Panc1 (cell line): Measurements from ENCODE around the gene ALG14. TPM values are rescaled to one million over a fixed set of nuclear protein-coding genes. Genes with fewer than 3 reads are reported as not detected.
A peak's percentile ranks its signal among the peaks of the same experiment; 100 is the strongest.

ENCODE experiments used
- ATAC-seq: fragments of 200-7000 bp; cut with Tn5 transposase; 2 replicates; pipeline ENCODE4 v1.9.1; 2020; ENCODE audit warnings: mild to moderate bottlenecking, moderate library complexity
- BruUV-seq: library from RNA; stranded (reverse); fragments of 400-500 nt; replicated peaks from 2 replicates; lab custom pipeline; 2021; lab: Mats Ljungman, UMichigan
- CTCF ChIA-PET: fragments of 300-600 bp; sonication (Branson Sonifier 250); formaldehyde crosslinking; loops from one replicate; lab custom pipeline; 2022; ENCODE audit warnings: antibody characterized with exemption; lab: Charles Lee
- POLR2A ChIA-PET: fragments of 300-600 bp; sonication (Branson Sonifier 250); formaldehyde crosslinking; loops from one replicate; lab custom pipeline; 2022; ENCODE audit warnings: antibody characterized with exemption; lab: Charles Lee
- DNase-seq: peaks from one replicate; pipeline ENCODE4 v3.0.0-alpha.2; 2010; ENCODE audit warnings: low read depth, low spot score
- H3K27ac ChIP-seq: 2 replicates; pipeline ENCODE4 v1.5.1; 2011; ENCODE audit warnings: mild to moderate bottlenecking, low read length, inconsistent platforms
- H3K27me3 ChIP-seq: fragments of 200-500 bp; sonication (Bioruptor generic); 2 replicates; pipeline ENCODE4 v1.6.0; 2014; ENCODE audit warnings: low read length, inconsistent platforms; ENCODE audit not compliant: control insufficient read depth, insufficient read depth
- H3K36me3 ChIP-seq: fragments of 200-500 bp; sonication (Bioruptor generic); 2 replicates; pipeline ENCODE4 v1.5.1; 2014; ENCODE audit warnings: inconsistent platforms, mild to moderate bottlenecking, low read length, moderate library complexity; ENCODE audit not compliant: control insufficient read depth, insufficient read depth
- H3K4me1 ChIP-seq: 2 replicates; pipeline ENCODE4 v1.5.1; 2011; ENCODE audit warnings: inconsistent platforms, mild to moderate bottlenecking, low read length, moderate library complexity; ENCODE audit not compliant: control insufficient read depth, insufficient read depth
- H3K4me3 ChIP-seq, 2 experiments: 2 replicates each; pipeline ENCODE4 v1.5.1; 2011 to 2012; ENCODE audit warnings: low read depth in 2 of 2, low read length in 2 of 2, mild to moderate bottlenecking in 2 of 2, inconsistent platforms in 1 of 2, moderate library complexity in 1 of 2
- H3K9me3 ChIP-seq: fragments of 200-500 bp; sonication (Bioruptor generic); 2 replicates; pipeline ENCODE4 v1.5.1; 2014; ENCODE audit warnings: low read depth, mild to moderate bottlenecking, inconsistent platforms, low read length, moderate library complexity; ENCODE audit not compliant: control insufficient read depth, insufficient read depth
- CTCF ChIP-seq: fragments of 450-650 bp; IDR thresholded peaks from 2 replicates; pipeline ENCODE4 v1.5.1; 2017; ENCODE audit warnings: mild to moderate bottlenecking
- POLR2AphosphoS5 ChIP-seq: IDR thresholded peaks from 2 replicates; pipeline ENCODE4 v1.6.1; 2012; ENCODE audit warnings: mild to moderate bottlenecking, low read depth, low read length, moderate library complexity
- REST ChIP-seq, 2 experiments: IDR thresholded peaks; 2 replicates each; pipeline ENCODE4 v1.6.1; 2011 to 2012; ENCODE audit warnings: low read depth in 2 of 2, control low read depth in 1 of 2, low read length in 1 of 2, mild to moderate bottlenecking in 1 of 2, moderate library complexity in 1 of 2; ENCODE audit not compliant: insufficient read depth in 1 of 2
- SIN3A ChIP-seq: IDR thresholded peaks from 2 replicates; pipeline ENCODE4 v1.6.1; 2012; ENCODE audit warnings: low read depth, mild to moderate bottlenecking, low read length, moderate library complexity, borderline replicate concordance; ENCODE audit not compliant: insufficient read depth
- TCF7L2 ChIP-seq: IDR thresholded peaks from 2 replicates; pipeline ENCODE4 v1.6.1; 2011; ENCODE audit warnings: mild to moderate bottlenecking, low read depth, low read length, inconsistent platforms
- in situ Hi-C: cut with HindIII; loops from 2 replicates; pipeline ENCODE4 v1.10.0; 2016; ENCODE audit warnings: low sequenced_read_pairs, low pct_unique_long_range_greater_than_20kb
- intact Hi-C: fragments of 100-400 bp; cut with micrococcal nuclease; formaldehyde crosslinking; loops from one replicate; pipeline ENCODE4 v1.10.0; 2022; ENCODE audit not compliant: unreplicated experiment
- total RNA-seq: library from RNA; stranded (reverse); gene quantifications from one replicate; pipeline ENCODE4 v1.2.1, GENCODE V29; 2021; ENCODE audit not compliant: unreplicated experiment

Gene ALG14
- total RNA-seq, 1 experiment from 2014 or later: 4.1 TPM

DNA sequence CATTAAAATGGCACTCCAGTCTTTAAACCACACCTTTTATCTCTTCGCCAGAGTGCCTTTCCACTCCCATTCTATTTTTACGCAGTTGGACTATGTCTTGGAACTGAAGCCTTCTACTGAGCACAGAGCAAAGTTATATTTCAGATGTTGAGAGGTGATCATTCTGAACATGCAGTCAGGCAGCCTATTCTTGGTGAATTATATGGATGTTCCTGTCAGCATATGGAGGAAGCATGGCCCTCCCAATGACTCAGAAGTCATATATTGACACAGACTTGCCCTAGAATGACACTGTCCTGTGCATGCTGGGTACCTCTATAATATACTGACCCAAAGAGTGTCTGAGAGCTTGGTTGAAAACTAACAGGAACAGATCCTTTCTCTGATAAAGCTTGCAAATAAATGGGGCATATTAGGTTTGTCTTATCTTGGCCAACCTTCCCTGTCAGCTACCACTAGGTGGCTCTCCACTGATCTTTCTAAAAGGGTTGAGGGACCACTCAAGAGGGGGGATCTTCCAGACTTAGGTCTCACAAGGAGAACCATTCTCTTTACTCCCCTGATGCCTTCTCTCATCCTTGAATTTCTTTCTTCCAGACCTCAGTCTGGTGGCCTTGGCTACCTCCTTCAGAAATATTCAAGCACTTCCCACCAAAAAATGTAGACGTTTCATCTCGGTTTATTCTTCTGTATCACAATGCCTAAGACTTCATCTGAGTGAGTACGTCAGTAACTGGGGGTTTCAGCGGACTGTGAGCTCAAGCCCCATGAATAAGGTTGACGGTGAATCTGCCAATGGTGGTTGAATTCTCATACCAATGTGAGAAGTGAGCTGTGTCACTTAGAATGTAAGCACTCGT, 11.8 kb upstream of the ALG14 start:
- no TSS peak for BruUV-seq
- ATAC-seq: no peak
- intact Hi-C loops: no loop called here
- Histone ChIP-seq H3K36me3 (no peaks in the 10 kb centered on the region), H3K27ac (no peak overlapping the region), H3K4me1 (no peaks in the 10 kb centered on the region), H3K27me3 (peaks cover 2% of the 10 kb centered on the region; the same call in 1 of the 2 replicates), H3K9me3 (no peaks in the 10 kb centered on the region), H3K4me3 (no peak overlapping the region)
- CTCF ChIA-PET: interaction anchor here (0.6 kb wide), 1 partner anchor 11 kb away, joined by 3 read pairs; no protein-coding TSS in a partner anchor
- in situ Hi-C loops: no loop called here
- no peak for DNase-seq
- TF ChIP-seq CTCF: peak; percentile 65
- TF ChIP-seq TCF7L2: no peak
- TF ChIP-seq POLR2AphosphoS5: no peak
- no peak for TF ChIP-seq REST (IDR thresholded peaks at IDR 0.05; ENCODE audit: insufficient read depth in 1 of 2, low read depth in 2 of 2, low read length in 1 of 2)
- no peak for TF ChIP-seq SIN3A
- POLR2A ChIA-PET: no interaction called here

- no peak for TF ChIP-seq REST (IDR thresholded peaks at IDR 0.05; ENCODE audit: insufficient read depth in 1 of 2, low read depth in 2 of 2, low read length in 1 of 2)
- TF ChIP-seq POLR2AphosphoS5: no peak
- no peak for TF ChIP-seq CTCF
- no peak for TF ChIP-seq SIN3A
- no peak for TF ChIP-seq TCF7L2
- Histone ChIP-seq H3K36me3 (no peaks in the 10 kb centered on the region), H3K27ac (no peak overlapping the region), H3K9me3 (no peaks in the 10 kb centered on the region), H3K4me3 (no peak overlapping the region), H3K4me1 (no peaks in the 10 kb centered on the region), H3K27me3 (peaks cover 2% of the 10 kb centered on the region; the same call in 1 of the 2 replicates)
- ATAC-seq (no peak), DNase-seq (no peak)
- in situ Hi-C loops (no loop called here), intact Hi-C loops (no loop called here)
- BruUV-seq: no TSS peak
- ChIA-PET POLR2A (no interaction called here), CTCF (no interaction called here)
These were observed 8.1 kb upstream of the ALG14 start for GRCh38 chr1:95080879-95081278.
